Colonic mucosa (tissue), 4 donors: ENCODE results near the gene RNF138. TPM values are rescaled to one million over a fixed set of nuclear protein-coding genes. Genes with fewer than 3 reads are reported as not detected.

ENCODE experiments used
- DNase-seq: peaks from one replicate; pipeline ENCODE4 v3.0.0-alpha.2; 2020
- H3K27ac ChIP-seq: fragments of 200-600 bp; one replicate; pipeline ENCODE4 v1.8.0; 2021
- H3K27me3 ChIP-seq: fragments of 200-600 bp; one replicate; pipeline ENCODE4 v1.8.0; 2021
- H3K36me3 ChIP-seq: fragments of 200-600 bp; one replicate; pipeline ENCODE4 v1.8.0; 2021
- H3K4me1 ChIP-seq: fragments of 200-600 bp; one replicate; pipeline ENCODE4 v1.8.0; 2021; ENCODE audit warnings: mild to moderate bottlenecking
- H3K4me3 ChIP-seq: fragments of 200-600 bp; one replicate; pipeline ENCODE4 v1.8.0; 2021
- H3K9ac ChIP-seq, 2 donors: one replicate each; pipeline ENCODE4 v1.7.0; 2013; ENCODE audit warnings: control low read depth in 2 of 2, low read depth in 2 of 2, low read length in 2 of 2
- H3K9me3 ChIP-seq: fragments of 200-600 bp; one replicate; pipeline ENCODE4 v1.8.0; 2021
- CTCF ChIP-seq: fragments of 200-600 bp; IDR thresholded peaks from one replicate; pipeline ENCODE4 v1.8.0; 2022; ENCODE audit warnings: antibody characterized with exemption, mild to moderate bottlenecking
- intact Hi-C: fragments of 100-400 bp; cut with DNase I; formaldehyde crosslinking; loops from one replicate; pipeline ENCODE4 v1.14.1; 2022
- total RNA-seq, 2 donors: library from RNA; stranded (reverse); fragmentation: NEBNext Ultra II Directional in 1 of 2; extraction: Animal tissue kit (Norgen Biotek cat#: 25700) in 1 of 2; gene quantifications; one replicate each; pipeline ENCODE4 v1.2.1, GENCODE V29; 2021
- donor health status: healthy.
- donor health status: DM: no; HTN: no; CAD: no.
- donor health status: DM: no; HTN: no; CAD: no.

The RNF138 gene
- total RNA-seq, 2 donors from 2014 or later, result 48.3 to 53.2 TPM

GRCh38 chr18:32138332-32138982, 46.8 kb downstream of the RNF138 start:
- H3K27me3 ChIP-seq, result no peaks in the 10 kb centered on the region
- no peaks in the 10 kb centered on the region for H3K4me1 ChIP-seq
- intact Hi-C loops, result no loop called here
- H3K9me3 ChIP-seq, result no peaks in the 10 kb centered on the region
- no peak overlapping the region for H3K9ac ChIP-seq
- no peak overlapping the region for H3K4me3 ChIP-seq
- H3K27ac ChIP-seq, result no peak overlapping the region
- H3K36me3 ChIP-seq, result no peaks in the 10 kb centered on the region
- TF ChIP-seq CTCF, result no peak
- DNase-seq, result no peak

- no peak overlapping the region for H3K9ac ChIP-seq
- H3K9me3 ChIP-seq, result no peaks in the 10 kb centered on the region
- no peaks in the 10 kb centered on the region for H3K4me1 ChIP-seq
- no peaks in the 10 kb centered on the region for H3K36me3 ChIP-seq
- intact Hi-C loops, result no loop called here
- no peak for DNase-seq
- TF ChIP-seq CTCF, result no peak
- no peak overlapping the region for H3K4me3 ChIP-seq
- no peaks in the 10 kb centered on the region for H3K27me3 ChIP-seq
- H3K27ac ChIP-seq, result no peak overlapping the region
Measured at GRCh38 chr18:32139835-32140283, 48.2 kb downstream of the RNF138 start.

DNA sequence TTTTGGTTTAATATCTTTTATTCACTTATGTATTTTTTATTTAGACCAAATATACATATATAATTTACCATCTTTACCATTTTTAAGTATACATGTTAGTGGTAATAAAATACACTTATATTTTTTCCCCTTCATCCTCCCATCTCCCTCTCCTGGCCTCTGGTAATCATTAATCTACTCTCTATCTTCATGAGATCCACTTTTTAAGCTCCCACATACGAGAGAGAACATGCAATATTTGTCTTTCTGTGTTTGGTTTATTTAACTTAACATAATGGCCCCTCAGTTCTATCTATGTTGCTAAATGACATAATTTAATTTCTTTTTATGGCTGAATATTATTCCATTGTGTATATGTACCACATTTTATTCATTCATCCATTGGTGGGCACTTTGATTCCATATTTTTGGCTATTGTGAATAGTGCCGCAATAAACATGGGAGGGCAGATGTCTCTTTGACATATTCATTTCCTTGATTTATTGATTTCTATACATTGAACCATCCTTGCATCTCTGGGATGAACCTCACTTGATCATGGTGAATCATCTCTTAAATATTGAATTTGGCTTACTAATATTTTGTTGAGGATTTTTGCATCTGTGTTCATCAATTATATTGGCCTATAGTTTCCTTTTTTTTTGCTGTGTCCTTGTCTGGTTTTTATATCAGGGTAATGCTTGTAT, 56.7 kb downstream of the RNF138 start:
- DNase-seq, result no peak
- no peak for TF ChIP-seq CTCF
- H3K9ac ChIP-seq, result no peak overlapping the region
- intact Hi-C loops, result no loop called here
- no peaks in the 10 kb centered on the region for H3K27me3 ChIP-seq
- H3K27ac ChIP-seq, result no peak overlapping the region
- H3K4me1 ChIP-seq, result no peaks in the 10 kb centered on the region
- no peaks in the 10 kb centered on the region for H3K9me3 ChIP-seq
- no peak overlapping the region for H3K4me3 ChIP-seq
- no peaks in the 10 kb centered on the region for H3K36me3 ChIP-seq

DNA sequence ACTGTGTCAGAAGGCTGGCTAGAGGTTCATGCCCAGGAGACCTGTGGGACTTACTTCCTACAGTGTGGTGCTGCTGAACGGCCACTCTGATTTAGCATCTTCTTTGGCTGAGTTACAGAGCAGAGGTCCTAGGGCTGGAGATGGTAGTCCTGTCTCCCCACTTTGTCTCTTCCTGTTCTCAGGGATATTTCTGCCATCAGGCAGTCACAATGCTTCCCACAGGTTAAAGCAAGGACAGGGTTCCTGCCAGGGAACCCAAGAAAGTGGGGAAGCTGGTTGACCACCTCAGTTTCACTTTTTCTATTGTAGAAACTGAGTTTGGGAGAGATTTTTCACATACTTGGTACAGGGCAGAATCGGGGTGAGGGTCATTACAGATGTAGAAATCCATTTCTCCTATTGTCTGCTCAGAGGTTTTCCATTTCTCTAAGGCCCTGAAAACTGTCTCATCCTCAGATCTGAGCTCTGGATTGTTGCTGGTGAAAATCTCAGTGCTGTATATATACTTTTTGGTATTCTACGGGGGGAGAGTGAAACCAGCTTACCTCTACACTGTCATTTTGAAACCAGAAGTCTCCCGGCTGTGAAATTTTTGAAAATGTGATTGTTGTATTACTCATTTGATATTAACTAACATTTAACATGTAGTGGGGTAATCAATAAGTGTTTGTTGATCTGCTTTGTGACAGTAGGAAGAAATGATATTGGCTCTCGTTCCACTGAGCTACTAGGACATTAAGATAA, 61.2 kb downstream of the RNF138 start:
- no peak for TF ChIP-seq CTCF
- Histone ChIP-seq H3K4me3 (no peak overlapping the region), H3K9ac (no peak overlapping the region), H3K9me3 (no peaks in the 10 kb centered on the region), H3K27ac (no peak overlapping the region), H3K36me3 (no peaks in the 10 kb centered on the region), H3K4me1 (no peaks in the 10 kb centered on the region), H3K27me3 (no peaks in the 10 kb centered on the region)
- DNase-seq, result no peak
- intact Hi-C loops, result no loop called here

DNA sequence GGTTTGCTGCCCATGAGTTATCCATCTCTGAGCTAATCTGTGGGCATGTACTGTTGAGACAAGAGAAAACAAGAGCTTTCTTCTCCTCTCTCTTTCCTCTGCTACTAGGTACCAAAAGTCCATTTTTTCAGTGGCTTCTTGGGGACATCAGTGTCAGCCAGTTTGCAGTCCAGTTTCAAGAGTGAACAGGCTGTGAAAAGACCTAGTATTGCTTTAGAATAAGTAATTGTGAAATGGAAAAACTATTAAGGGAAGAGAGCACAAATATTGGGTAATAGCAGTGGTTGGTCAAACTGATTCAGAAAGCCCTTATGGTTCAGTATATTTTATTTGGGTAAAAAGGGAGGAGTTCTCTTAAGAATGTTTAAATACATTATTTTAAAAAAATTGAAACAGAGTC, 65.2 kb downstream of the RNF138 start:
- Histone ChIP-seq H3K36me3 (no peaks in the 10 kb centered on the region), H3K9ac (no peak overlapping the region), H3K9me3 (no peaks in the 10 kb centered on the region), H3K4me1 (no peaks in the 10 kb centered on the region), H3K27me3 (no peaks in the 10 kb centered on the region), H3K27ac (no peak overlapping the region), H3K4me3 (no peak overlapping the region)
- no peak for TF ChIP-seq CTCF
- DNase-seq, result no peak
- intact Hi-C loops, result loop anchor here (5.0 kb wide), 2 partner anchors 110 to 315 kb away; partner anchors contain the start of gene GAREM1
